T-helper 1 cell treated with Interleukin-12 subunit alpha and Interleukin-12 subunit beta and Interleukin-4 antibody, amounts not matched to agents 30 ng/mL and 1 ng/mL, for 36 hours (primary cell): ENCODE data around the gene IRAK2. TPM values are rescaled to one million over a fixed set of nuclear protein-coding genes. Genes with fewer than 3 reads are reported as not detected.

Experiments used
- total RNA-seq: library from RNA; stranded (reverse); gene quantifications from 2 replicates; pipeline ENCODE4 v1.2.3, GENCODE V29; 2022

The IRAK2 gene
- total RNA-seq, 1 donor from 2014 or later: 13.1 TPM

Other genes with a start within 250 kb of the IRAK2 start
- gene IL17RC, start 247.8 kb upstream of the IRAK2 start, total RNA-seq: 0.78 and 1.1 TPM in 2 replicates
- gene CRELD1, start 231.1 kb upstream of the IRAK2 start, total RNA-seq: 26.0 and 27.5 TPM in 2 replicates
- gene PRRT3, start 212.5 kb upstream of the IRAK2 start, total RNA-seq: 10.6 and 13.4 TPM in 2 replicates
- gene EMC3, start 178.1 kb upstream of the IRAK2 start, total RNA-seq: 52.2 and 62.6 TPM in 2 replicates
- 40.7 and 54.1 TPM in 2 replicates for gene FANCD2, start 138.5 kb upstream of the IRAK2 start, total RNA-seq
- not detected in 2 replicates for gene FANCD2OS, start 56.7 kb upstream of the IRAK2 start, total RNA-seq
- 116 and 126 TPM in 2 replicates for gene BRK1, start 49.2 kb upstream of the IRAK2 start, total RNA-seq
- gene VHL, start 23.1 kb upstream of the IRAK2 start, total RNA-seq: 93.4 and 94.3 TPM in 2 replicates
- 90.6 and 95.6 TPM in 2 replicates for gene TATDN2, start 83.5 kb downstream of the IRAK2 start, total RNA-seq
- gene GHRL, start 128.0 kb downstream of the IRAK2 start, total RNA-seq: 3.2 and 6.9 TPM in 2 replicates
- 125 and 128 TPM in 2 replicates for gene SEC13, start 156.2 kb downstream of the IRAK2 start, total RNA-seq